Retinal pigment epithelial cell (primary cell): Measurements from ENCODE around the gene RAX.
A peak's percentile ranks its signal among the peaks of the same experiment; 100 is the strongest.

Source experiments
- DNase-seq: peaks from one replicate; pipeline ENCODE4 v3.0.0-alpha.2; 2010; ENCODE audit warnings: low read depth
- H3K4me3 ChIP-seq: 2 replicates; pipeline ENCODE4 v1.5.1; 2011; ENCODE audit warnings: mild to moderate bottlenecking, low read length, control low read depth, moderate library complexity
- TF ChIP-seq, protein P1 (sequence below): conservative IDR thresholded peaks from 2 replicates; pipeline ENCODE4 v1.5.1; 2011; ENCODE audit warnings: low read depth, low read length, control low read depth, inconsistent platforms

Gene RAX

DNA sequence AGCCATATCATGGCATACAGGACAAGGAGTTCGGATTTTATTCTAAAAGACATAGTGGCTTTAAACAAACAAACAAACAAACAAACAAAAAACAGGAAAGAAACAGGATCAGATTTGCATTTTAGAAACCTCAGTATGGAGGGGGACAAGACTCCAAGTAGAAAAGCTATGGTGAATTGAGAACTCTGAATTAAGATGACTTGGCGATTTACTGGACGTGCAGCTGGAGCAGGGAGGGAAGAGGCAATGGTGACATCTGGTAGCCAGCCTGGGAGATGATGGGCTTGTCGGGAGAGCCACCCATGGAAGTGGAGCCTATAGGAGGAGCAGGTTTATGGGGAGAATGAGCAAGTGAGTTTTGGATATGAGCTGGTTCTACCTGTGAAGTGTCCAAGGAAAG, 32.0 kb upstream of the RAX start:
- TF ChIP-seq, protein P1, sequence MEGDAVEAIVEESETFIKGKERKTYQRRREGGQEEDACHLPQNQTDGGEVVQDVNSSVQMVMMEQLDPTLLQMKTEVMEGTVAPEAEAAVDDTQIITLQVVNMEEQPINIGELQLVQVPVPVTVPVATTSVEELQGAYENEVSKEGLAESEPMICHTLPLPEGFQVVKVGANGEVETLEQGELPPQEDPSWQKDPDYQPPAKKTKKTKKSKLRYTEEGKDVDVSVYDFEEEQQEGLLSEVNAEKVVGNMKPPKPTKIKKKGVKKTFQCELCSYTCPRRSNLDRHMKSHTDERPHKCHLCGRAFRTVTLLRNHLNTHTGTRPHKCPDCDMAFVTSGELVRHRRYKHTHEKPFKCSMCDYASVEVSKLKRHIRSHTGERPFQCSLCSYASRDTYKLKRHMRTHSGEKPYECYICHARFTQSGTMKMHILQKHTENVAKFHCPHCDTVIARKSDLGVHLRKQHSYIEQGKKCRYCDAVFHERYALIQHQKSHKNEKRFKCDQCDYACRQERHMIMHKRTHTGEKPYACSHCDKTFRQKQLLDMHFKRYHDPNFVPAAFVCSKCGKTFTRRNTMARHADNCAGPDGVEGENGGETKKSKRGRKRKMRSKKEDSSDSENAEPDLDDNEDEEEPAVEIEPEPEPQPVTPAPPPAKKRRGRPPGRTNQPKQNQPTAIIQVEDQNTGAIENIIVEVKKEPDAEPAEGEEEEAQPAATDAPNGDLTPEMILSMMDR: no peak
- no peak for DNase-seq
- no peak overlapping the region for H3K4me3 ChIP-seq

DNA sequence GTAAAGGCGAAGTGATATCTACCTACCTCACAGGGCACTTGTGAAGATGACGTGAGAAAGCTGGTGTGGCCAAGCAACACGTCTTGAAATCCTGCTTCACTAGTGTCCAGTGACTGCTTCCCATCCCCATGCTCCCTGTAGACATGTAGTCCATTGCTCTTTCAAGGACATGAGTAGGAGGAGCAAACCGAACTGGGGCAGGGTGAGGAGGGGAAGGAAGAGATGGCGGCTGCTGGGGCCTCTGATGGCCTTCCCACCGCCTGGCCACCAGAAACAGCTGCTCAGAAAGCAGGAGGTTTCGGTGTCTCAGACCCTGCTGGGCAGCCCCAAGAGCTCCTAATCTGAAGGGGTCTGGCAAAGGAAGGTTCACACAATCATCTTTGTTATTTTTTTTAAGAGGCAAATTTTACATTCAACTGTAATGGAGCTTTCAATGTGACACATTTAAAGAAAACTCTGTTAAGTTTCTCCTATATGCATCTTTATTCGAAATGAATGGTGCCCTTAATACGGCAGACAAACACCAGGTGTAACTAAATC, 30.5 kb upstream of the RAX start:
- no peak for DNase-seq

DNA sequence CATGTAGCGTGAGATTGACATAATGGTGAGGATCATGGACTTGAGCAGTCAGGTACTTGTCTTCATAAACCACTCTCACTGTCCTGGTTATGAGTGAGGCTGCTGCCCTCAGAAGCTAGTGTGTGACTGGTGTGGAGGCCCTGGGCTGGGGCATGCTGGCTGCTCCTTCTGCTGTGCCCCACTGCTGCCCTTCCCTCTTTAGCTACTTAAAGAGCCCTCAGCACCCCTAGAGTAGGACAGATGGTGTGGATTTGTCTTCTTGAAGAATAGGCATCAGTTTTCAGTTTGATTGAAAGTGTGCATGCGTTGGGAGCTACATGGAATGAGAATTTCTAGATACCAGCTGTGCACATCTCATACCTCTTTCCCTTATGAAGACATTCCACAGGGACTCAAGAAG, 29.8 kb upstream of the RAX start:
- TF ChIP-seq, protein P1: no peak
- no peak overlapping the region for H3K4me3 ChIP-seq
- DNase-seq: no peak

More for the DNA sequence above, 30.5 kb upstream of the RAX start:
- H3K4me3 ChIP-seq: no peak overlapping the region
- TF ChIP-seq, protein P1: no peak

DNA sequence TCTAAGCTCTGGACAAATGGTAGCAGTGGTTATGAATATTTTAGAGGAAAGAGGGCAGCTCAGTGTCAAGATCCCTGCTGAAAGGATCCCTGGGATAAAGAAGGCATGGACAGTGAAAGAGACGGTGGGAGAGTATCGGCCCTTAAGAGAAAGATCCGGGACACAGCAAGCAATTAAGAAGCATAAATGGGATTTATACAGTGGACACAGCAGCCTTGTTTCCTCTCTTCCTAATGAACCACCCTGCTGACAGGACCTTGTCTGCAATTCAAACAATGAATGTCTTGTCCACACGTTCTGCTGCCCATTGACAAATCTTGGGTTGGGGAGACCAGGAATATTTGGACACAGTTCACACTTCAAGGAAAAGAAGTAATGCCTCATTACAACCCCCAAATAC, 28.7 kb upstream of the RAX start:
- H3K4me3 ChIP-seq: no peak overlapping the region
- TF ChIP-seq, protein P1: no peak
- DNase-seq: no peak

DNA sequence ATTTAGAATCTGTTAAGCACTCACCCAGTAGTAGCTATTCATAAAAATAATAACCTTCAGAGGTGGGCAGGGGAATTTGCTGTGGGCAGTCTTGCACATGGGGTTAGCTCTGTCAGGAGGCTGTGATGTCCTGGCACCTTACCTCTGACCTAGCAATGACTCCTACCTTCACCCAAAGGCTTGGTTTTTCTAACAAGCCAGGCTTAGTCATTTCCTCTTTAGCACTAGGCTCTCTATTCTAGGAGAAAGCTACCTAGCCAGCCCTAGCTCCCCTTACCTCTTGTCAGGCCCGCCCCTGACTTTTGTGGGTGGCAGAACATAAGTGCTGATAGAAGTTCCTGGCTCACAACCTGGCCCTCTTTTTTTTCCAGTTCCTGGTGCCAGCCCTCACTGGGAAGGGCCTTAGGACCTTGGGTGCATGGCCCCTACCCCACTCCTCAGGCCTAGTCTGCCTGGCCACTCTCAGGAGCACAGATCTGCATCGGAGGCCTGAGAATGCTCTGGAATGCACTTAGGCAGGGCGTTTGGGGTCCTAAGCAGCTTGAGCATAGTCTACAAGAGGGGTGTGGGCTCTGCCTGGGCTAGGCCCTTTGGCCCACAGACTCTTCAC, 27.5 kb upstream of the RAX start:
- TF ChIP-seq, protein P1: no peak
- peak; percentile 46 for DNase-seq
- no peak overlapping the region for H3K4me3 ChIP-seq

DNA sequence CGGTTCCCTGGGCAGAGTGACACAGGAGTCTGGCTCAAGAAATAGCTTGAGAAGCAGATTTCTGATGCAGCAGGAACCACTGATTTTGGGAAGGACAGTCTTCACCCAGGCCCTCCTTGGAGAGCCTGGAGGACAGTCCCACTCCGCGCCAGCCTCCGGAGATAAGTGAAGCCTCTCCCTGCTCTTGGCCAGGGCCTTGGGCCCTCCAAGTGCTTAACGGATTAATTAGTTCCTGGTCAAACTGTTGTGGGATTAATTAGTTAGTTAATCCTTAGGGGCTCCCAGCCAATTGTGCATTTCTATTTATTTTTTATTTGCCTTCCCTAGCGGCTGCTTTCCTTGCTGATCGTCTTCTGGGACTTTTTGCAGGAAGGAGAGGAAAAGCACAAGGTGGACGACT, 25.6 kb upstream of the RAX start:
- TF ChIP-seq, protein P1: no peak
- no peak overlapping the region for H3K4me3 ChIP-seq
- peak; percentile 63 for DNase-seq

DNA sequence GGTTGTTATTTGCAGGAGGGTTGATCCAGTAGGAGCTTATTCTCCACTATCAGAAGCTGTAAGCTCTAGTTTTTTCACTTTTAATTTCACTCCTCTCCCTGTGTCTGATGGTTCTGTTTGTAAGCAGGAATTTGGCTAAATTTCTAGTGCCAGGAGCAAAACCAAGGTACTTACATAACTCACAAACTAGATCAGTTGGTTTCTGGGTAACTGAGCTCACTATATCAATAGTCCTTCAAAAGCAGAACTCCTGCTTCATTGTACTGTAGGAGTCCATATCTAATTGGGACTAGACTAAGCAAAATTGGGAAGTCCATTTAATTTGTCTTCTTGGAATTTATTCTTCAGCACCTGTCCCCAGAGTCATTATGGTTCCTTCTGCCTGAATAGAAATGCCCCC, 20.1 kb upstream of the RAX start:
- no peak for DNase-seq
- TF ChIP-seq, protein P1: no peak
- H3K4me3 ChIP-seq: no peak overlapping the region
